Muscle layer of duodenum (tissue), 2 donors: Measurements from ENCODE around the gene MYLK4.

Experiments used
- H3K27ac ChIP-seq: one replicate; pipeline ENCODE4 v1.7.0; 2013; ENCODE audit warnings: mild to moderate bottlenecking, low read length
- H3K27me3 ChIP-seq: one replicate; pipeline ENCODE4 v1.7.0; 2013; ENCODE audit warnings: low read depth, mild to moderate bottlenecking, control low read depth, low read length
- H3K36me3 ChIP-seq, 2 donors: one replicate each; pipeline ENCODE4 v1.7.0; 2013; ENCODE audit warnings: low read length in 2 of 2, control low read depth in 1 of 2, mild to moderate bottlenecking in 1 of 2; ENCODE audit not compliant: insufficient read depth in 2 of 2, control insufficient read depth in 1 of 2
- H3K4me1 ChIP-seq, 2 donors: one replicate each; pipeline ENCODE4 v1.7.0; 2013; ENCODE audit warnings: low read length in 2 of 2, mild to moderate bottlenecking in 2 of 2, control low read depth in 1 of 2, moderate library complexity in 1 of 2; ENCODE audit not compliant: insufficient read depth in 2 of 2, control insufficient read depth in 1 of 2
- H3K4me3 ChIP-seq, 2 donors: one replicate each; pipeline ENCODE4 v1.7.0; 2013; ENCODE audit warnings: low read length in 2 of 2, low read depth in 1 of 2, mild to moderate bottlenecking in 1 of 2
- H3K9me3 ChIP-seq, 2 donors: one replicate each; pipeline ENCODE4 v1.7.0; 2013; ENCODE audit warnings: low read length in 2 of 2, control low read depth in 1 of 2, mild to moderate bottlenecking in 1 of 2; ENCODE audit not compliant: control insufficient read depth in 1 of 2
- donor health status: healthy.

MYLK4 gene

DNA sequence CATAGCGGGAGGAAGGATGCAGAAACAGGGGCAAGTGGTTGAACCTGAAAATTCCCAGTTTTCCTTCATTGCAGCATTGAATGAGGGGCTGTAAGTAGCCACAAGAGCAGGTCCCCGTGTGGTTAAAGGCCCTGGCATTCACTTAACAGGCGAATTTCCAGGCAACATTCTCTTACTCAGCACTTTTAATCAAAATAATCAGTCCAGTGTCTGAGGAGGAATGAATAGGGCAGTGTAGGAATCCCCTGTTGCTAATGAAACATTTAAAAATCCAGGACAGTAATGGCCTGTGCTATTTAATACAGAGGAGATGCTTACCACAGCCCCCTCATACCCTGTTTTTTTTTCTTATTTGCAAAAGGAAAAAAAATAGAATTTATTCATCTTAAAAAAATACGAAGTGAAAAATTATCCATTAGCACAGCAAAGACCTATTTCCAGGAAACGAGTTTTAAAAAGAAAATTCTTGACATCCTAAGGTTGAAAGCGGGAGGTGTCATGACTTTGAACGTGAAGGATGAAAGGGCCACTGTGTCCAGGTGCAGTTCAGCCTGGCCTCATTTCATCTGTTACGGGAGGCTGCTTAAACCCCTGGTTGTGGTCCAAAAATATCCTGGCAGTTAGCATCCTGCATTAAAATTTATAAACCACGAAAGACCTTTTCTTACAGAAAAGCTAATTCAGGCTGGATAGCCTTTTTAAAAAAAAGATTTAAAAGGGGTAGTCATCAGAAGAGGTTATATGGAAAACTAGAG, 20.2 kb downstream of the MYLK4 start:
- Histone ChIP-seq H3K27ac (no peak overlapping the region), H3K27me3 (no peaks in the 10 kb centered on the region), H3K4me1 (peaks cover 5 to 25% of the 10 kb centered on the region in 2 donors), H3K36me3 (no peaks in the 10 kb centered on the region), H3K4me3 (no peak overlapping the region), H3K9me3 (no peaks in the 10 kb centered on the region)

DNA sequence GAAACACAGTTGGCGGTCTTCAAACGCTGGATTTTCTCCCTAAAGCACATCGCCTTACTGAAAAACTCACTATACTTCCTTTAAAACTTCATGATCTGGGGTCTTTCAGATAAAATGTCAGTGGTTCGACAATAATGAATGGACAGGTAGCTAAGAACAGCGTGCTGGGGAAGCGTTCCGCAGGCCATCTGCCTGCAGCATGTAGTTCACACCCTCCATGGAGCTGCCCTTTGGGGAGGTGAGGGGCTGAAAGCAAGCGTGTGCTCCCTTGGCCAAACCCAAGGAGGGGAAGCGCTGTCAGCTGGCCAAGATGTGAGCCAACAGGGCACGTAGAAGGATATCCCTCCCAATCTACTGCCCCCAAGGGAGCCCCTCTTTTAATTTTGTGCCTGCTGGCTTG, 20.8 kb downstream of the MYLK4 start:
- H3K27me3 ChIP-seq: no peaks in the 10 kb centered on the region
- H3K4me1 ChIP-seq: peaks cover 5 to 25% of the 10 kb centered on the region in 2 donors
- no peaks in the 10 kb centered on the region for H3K9me3 ChIP-seq
- no peak overlapping the region for H3K27ac ChIP-seq
- H3K36me3 ChIP-seq: no peaks in the 10 kb centered on the region
- H3K4me3 ChIP-seq: no peak overlapping the region

DNA sequence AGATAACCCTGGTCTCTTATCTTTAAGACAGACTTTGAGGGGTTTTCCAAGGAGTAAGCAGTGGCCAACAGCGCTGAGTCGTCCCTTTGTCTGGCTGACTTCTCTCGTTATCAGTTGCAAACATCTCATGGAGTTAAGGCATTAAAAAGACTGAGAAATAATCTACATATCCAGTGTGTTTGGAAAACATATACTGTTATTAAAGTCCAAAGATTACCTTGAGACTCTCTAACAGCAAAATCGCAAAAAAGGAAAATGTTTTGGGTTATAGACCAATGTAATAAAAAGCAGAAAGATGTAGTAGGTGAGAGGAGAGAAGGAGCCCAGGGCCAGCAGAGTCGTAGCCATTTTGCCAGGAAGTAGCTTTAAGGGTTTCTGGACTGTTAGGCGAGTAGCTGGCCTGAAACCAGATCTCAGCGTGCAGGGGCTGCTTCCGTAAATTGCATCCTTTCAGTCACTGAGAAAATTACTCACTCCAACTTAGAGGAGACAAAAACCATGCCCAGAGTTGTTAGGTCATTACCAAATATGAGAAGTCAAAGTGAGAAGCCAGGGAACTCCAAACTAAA, 24.6 kb downstream of the MYLK4 start:
- H3K9me3 ChIP-seq: peaks cover 0 to 2% of the 10 kb centered on the region in 2 donors
- peaks cover 0 to 10% of the 10 kb centered on the region in 2 donors for H3K4me1 ChIP-seq
- peak overlapping the region; percentile 28 for H3K27ac ChIP-seq
- H3K36me3 ChIP-seq: no peaks in the 10 kb centered on the region
- no peaks in the 10 kb centered on the region for H3K27me3 ChIP-seq
- no peak overlapping the region for H3K4me3 ChIP-seq

DNA sequence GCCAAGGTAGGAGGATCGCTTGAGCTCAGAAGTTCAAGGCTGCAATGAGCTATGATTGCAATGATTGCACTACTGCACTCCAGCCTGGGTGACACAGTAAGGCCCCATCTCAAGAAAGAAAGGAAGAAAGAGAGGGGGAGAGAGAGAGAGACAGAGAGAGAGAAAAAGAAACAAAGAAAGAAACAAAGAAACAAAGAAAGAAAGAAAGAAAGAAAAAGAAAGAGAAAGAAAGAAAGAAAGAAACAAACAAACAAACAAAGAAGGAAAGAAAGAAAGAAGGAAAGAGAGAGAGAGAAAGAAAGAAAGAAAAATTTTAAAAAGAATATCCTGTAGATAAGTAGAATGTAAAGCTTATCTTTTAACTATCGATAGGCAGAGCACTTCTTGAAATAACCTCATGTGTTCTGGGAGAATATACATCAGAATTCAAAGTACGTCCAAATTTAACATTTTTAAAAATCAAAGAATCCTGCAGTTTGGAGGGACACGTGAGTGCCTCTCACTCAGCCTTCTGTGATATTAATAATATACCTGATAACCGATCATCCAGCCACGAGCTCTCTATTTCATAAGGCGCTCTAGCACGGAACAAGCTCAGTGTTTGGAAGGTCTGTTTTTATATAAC, 25.2 kb downstream of the MYLK4 start:
- Histone ChIP-seq H3K27ac (no peak overlapping the region), H3K4me1 (peaks cover 0 to 6% of the 10 kb centered on the region in 2 donors), H3K9me3 (peaks cover 0 to 2% of the 10 kb centered on the region in 2 donors), H3K27me3 (no peaks in the 10 kb centered on the region), H3K4me3 (no peak overlapping the region), H3K36me3 (no peaks in the 10 kb centered on the region)

DNA sequence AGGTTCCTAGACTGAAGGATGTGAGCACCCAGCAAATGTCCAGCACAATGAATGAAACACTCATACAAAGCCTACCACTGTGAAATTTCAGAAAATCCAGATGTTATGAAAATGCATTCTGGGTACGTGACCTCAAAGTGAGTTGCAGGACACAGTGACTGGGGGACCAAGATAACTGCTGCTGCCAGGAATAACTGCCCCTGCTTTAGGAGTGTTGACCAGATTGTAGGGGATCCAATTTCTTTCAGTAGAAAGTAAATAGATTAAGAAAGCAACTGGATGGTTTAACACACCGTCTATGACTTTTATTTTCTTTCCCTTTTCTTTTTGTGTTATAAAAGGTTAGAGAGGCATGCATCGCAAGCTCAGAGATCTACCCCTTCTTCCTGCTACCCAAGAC, 29.5 kb downstream of the MYLK4 start:
- Histone ChIP-seq H3K36me3 (no peaks in the 10 kb centered on the region), H3K4me3 (no peak overlapping the region)

DNA sequence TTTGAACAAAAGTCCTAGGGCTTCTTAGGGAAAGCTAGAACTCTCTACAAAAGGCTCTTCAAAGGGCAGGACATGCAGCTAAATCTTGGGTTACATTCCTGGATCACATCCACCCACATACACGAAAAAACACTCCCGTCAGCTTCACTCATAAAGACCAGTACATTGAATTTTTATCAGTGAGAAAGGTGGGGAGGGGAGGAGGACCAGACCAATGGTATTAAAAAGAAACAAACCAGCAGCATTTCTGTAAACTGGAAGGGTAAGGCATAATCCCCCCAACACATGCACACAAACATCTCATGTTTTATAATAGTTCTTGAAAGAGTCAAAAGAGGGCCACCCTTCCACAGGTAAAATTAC, 31.6 kb downstream of the MYLK4 start:
- no peaks in the 10 kb centered on the region for H3K36me3 ChIP-seq
- H3K4me3 ChIP-seq: no peak overlapping the region
- peaks cover 0 to 2% of the 10 kb centered on the region in 2 donors for H3K9me3 ChIP-seq
- H3K4me1 ChIP-seq: peaks cover 0 to 6% of the 10 kb centered on the region in 2 donors
- H3K27ac ChIP-seq: no peak overlapping the region
- H3K27me3 ChIP-seq: no peaks in the 10 kb centered on the region

More for the DNA sequence above, 29.5 kb downstream of the MYLK4 start:
- peaks cover 0 to 2% of the 10 kb centered on the region in 2 donors for H3K9me3 ChIP-seq
- H3K4me1 ChIP-seq: peaks cover 0 to 2% of the 10 kb centered on the region in 2 donors
- no peak overlapping the region for H3K27ac ChIP-seq
- H3K27me3 ChIP-seq: no peaks in the 10 kb centered on the region

DNA sequence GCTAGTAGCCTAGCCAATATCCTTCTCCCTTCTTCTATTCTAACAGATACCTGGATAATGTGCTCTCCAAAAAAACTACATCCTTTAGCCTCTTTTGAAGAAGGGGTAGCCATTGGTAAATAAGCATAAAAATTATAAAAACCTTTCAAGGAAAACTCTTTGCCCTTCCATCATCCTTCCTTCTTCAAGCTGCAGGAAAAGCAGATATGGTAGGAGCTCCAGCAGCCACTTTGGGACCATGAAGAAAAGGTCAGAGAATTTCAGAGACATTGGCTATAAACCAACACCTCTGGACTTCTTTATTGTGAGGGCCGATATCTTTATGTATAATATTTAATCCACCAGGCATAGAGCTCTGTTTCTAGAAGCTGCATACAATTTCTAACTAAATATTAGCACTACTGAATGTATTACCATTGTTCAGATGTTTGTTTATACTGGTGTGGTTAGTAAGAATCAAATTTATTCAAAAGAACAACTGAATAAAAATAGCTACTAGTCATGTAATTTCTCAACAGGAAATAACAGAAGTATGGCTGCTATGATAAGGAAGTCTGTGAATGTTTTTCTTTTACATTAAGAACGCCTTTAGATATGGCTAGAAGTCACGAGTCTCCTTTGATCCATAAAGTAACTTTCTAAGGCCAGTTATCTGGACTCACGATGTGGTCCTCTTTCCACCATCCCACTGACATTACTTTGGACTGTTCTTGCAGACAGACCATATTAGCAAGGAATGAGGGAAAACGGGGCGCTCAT, 32.2 kb downstream of the MYLK4 start:
- Histone ChIP-seq H3K4me3 (no peak overlapping the region), H3K27me3 (no peaks in the 10 kb centered on the region), H3K27ac (no peak overlapping the region), H3K4me1 (peaks cover 0 to 11% of the 10 kb centered on the region in 2 donors), H3K36me3 (no peaks in the 10 kb centered on the region), H3K9me3 (peaks cover 0 to 2% of the 10 kb centered on the region in 2 donors)

DNA sequence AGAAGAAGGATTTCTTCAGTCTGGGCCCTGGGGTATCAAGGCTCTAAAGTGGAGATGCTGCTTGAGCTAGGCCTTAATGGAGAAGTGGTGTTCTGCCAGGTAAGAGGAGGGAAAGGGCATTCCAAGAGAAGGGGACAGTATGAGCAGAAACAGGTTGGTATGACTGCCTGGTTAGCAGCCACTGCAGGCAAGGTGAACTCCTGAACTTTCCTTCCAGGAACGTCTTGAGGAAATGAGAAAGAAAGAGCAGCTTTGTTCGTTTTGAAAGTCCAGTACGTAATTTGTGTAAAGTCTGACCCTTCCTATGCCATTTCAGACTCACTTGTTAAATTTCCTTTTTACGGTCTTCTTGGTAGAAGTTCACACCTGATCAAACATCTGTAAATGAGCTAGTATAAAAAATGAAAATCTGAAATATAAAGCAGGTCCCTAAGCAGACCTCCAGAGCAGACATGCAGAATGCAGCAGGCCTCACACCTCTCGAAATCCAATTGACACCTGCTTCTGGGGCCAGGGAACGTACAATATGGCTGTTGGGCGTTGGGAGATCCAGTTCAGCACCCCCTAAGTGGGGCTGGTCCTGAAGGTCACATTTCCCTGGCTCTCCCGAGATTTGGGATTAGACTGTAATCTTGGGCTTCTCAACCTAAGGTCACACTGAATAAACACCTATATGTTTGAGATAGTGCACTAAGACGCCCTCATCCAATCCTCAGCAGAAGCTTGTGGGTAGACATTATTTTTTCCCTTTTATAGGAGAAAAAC, 33.6 kb downstream of the MYLK4 start:
- H3K9me3 ChIP-seq: peaks cover 0 to 2% of the 10 kb centered on the region in 2 donors
- no peak overlapping the region for H3K4me3 ChIP-seq
- peaks cover 0 to 14% of the 10 kb centered on the region in 2 donors for H3K4me1 ChIP-seq
- H3K27me3 ChIP-seq: no peaks in the 10 kb centered on the region
- H3K36me3 ChIP-seq: no peaks in the 10 kb centered on the region
- no peak overlapping the region for H3K27ac ChIP-seq

DNA sequence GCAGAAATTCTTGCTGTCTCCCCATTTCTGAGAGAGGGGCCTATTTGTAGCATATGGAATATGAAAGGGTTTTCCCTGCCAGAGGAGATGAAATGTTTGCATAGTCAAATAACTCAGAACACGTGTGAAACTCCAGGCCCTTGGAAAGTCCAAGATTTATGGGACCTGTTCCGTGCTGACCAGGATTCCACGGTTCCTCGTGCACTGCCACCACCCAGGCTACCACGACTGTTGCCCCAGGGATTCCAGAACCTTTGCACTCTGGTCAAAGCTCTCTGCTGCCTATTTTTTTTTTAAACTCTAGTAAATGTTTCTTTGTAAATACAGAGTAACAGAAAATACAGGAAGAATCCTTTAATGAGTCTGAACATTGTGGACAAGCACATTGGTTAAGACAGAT, 35.0 kb downstream of the MYLK4 start:
- no peak overlapping the region for H3K27ac ChIP-seq
- H3K27me3 ChIP-seq: no peaks in the 10 kb centered on the region

DNA sequence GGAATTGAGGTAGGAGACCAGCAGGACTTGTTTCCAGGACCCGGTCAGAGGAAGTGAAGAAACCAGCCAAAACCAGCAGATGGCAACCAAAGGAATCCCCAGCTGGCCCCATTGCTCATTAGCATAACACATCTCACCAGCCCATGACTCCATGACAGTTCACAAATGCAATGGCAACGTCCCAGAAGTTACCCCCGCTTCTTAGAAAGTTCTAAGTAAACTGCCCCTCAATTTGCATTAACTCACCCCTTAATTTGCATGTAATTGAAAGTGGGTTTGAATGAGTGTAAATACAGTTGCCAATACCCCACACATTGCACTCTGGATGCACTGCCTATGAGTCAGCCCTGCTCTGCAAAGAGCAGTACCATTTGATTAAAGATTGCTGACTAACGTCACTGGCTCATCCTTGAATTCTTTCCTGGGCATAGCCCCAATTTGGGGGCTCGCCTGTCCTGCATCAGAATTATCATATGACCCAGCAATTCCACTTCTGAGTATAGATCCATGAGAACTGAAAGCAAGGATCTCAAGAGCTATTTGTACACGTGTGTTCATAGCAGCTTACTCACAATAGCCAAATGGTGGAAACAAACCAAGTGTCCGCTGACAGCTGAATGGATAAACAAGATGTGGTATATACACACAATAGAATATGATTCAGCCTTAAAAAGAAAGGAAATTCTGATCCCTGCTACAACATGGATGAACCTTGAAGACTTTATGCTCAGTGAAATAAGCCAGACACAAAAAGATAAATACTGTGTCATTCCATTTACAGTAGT, 36.4 kb downstream of the MYLK4 start:
- no peak overlapping the region for H3K27ac ChIP-seq
- peak overlapping the region in 1 of 2 donors; percentile 15 for H3K4me3 ChIP-seq

More for the DNA sequence above, 35.0 kb downstream of the MYLK4 start:
- H3K4me1 ChIP-seq: peaks cover 0 to 14% of the 10 kb centered on the region in 2 donors
- no peaks in the 10 kb centered on the region for H3K9me3 ChIP-seq
- no peaks in the 10 kb centered on the region for H3K36me3 ChIP-seq
- no peak overlapping the region for H3K4me3 ChIP-seq

More for the DNA sequence above, 36.4 kb downstream of the MYLK4 start:
- no peaks in the 10 kb centered on the region for H3K27me3 ChIP-seq
- H3K36me3 ChIP-seq: no peaks in the 10 kb centered on the region
- peaks cover 2 to 4% of the 10 kb centered on the region in 2 donors for H3K9me3 ChIP-seq
- peaks cover 0 to 14% of the 10 kb centered on the region in 2 donors for H3K4me1 ChIP-seq
